GM19099 (cell line): ENCODE results near the gene SH3PXD2A.

ENCODE experiments used
- POLR2A ChIP-seq: IDR thresholded peaks from 3 replicates; pipeline ENCODE4 v1.6.1; 2011; ENCODE audit warnings: low read depth; ENCODE audit not compliant: insufficient read length; ENCODE audit errors: extremely low read depth

SH3PXD2A gene

GRCh38 chr10:103569896-103570295, 285.5 kb downstream of the SH3PXD2A start:
- no peak for TF ChIP-seq POLR2A

- TF ChIP-seq POLR2A = no peak
Observed at GRCh38 chr10:103568505-103568904, 286.9 kb downstream of the SH3PXD2A start.

GRCh38 chr10:103566536-103566935, 288.8 kb downstream of the SH3PXD2A start:
- no peak for TF ChIP-seq POLR2A

- no peak for TF ChIP-seq POLR2A
Observed at GRCh38 chr10:103564776-103565520, 290.4 kb downstream of the SH3PXD2A start.

GRCh38 chr10:103564116-103564501, 291.3 kb downstream of the SH3PXD2A start:
- TF ChIP-seq POLR2A = no peak

GRCh38 chr10:103563231-103564115, 291.9 kb downstream of the SH3PXD2A start:
- TF ChIP-seq POLR2A = no peak

GRCh38 chr10:103562383-103562782, 293.0 kb downstream of the SH3PXD2A start:
- TF ChIP-seq POLR2A = no peak

GRCh38 chr10:103560886-103561285, 294.5 kb downstream of the SH3PXD2A start:
- TF ChIP-seq POLR2A = no peak

GRCh38 chr10:103559776-103560175, 295.6 kb downstream of the SH3PXD2A start:
- no peak for TF ChIP-seq POLR2A

- no peak for TF ChIP-seq POLR2A
Observed at GRCh38 chr10:103558911-103559310, 296.5 kb downstream of the SH3PXD2A start.

- no peak for TF ChIP-seq POLR2A
Observed at GRCh38 chr10:103557455-103557854, 297.9 kb downstream of the SH3PXD2A start.

- no peak for TF ChIP-seq POLR2A
Observed at GRCh38 chr10:103556383-103557007, 298.9 kb downstream of the SH3PXD2A start.

GRCh38 chr10:103555712-103556111, 299.7 kb downstream of the SH3PXD2A start:
- TF ChIP-seq POLR2A = no peak

- no peak for TF ChIP-seq POLR2A
Observed at GRCh38 chr10:103555325-103555649, 300.1 kb downstream of the SH3PXD2A start.

- TF ChIP-seq POLR2A = no peak
Observed at GRCh38 chr10:103554488-103555324, 300.7 kb downstream of the SH3PXD2A start.
